CD1c-positive myeloid dendritic cell (primary cell): Measurements from ENCODE around the gene PRSS12.
"Not testable (repeated sequence)": the region's sequence is repeated elsewhere in the genome, so short reads cannot be mapped to it uniquely, and the experiment has no call there.

Experiments
- DNase-seq: peaks from one replicate; pipeline ENCODE4 v3.0.0-alpha.2; 2016; ENCODE audit errors: extremely low spot score

The PRSS12 gene

GRCh38 chr4:118352843-118353533, at the start of gene PRSS12:
Gene PRSS12 (minus strand): TSS chr4:118353003. CDS start chr4:118352720, 283 bp downstream.
- peak; percentile 58 for DNase-seq

- no peak for DNase-seq
These were observed 47.6 kb upstream of the PRSS12 start for GRCh38 chr4:118400356-118400755.

GRCh38 chr4:118399883-118400282, 47.1 kb upstream of the PRSS12 start:
- DNase-seq, result not testable (repeated sequence)

- no peak for DNase-seq
These were observed 45.7 kb upstream of the PRSS12 start for GRCh38 chr4:118398226-118399090.

GRCh38 chr4:118397623-118397979, 44.8 kb upstream of the PRSS12 start:
- no peak for DNase-seq

GRCh38 chr4:118396881-118397622, 44.2 kb upstream of the PRSS12 start:
- DNase-seq, result no peak

- DNase-seq, result no peak
These were observed 42.3 kb upstream of the PRSS12 start for GRCh38 chr4:118395057-118395644.

GRCh38 chr4:118392509-118392908, 39.7 kb upstream of the PRSS12 start:
- not testable (repeated sequence) for DNase-seq

- no peak for DNase-seq
These were observed 37.3 kb upstream of the PRSS12 start for GRCh38 chr4:118390121-118390520.

- DNase-seq, result no peak
These were observed 36.9 kb upstream of the PRSS12 start for GRCh38 chr4:118389721-118390120.

- DNase-seq, result no peak
These were observed 35.8 kb upstream of the PRSS12 start for GRCh38 chr4:118388606-118389005.

GRCh38 chr4:118381902-118382301, 29.1 kb upstream of the PRSS12 start:
- no peak for DNase-seq

GRCh38 chr4:118373614-118374255, 20.9 kb upstream of the PRSS12 start:
- DNase-seq, result no peak

- no peak for DNase-seq
These were observed 19.4 kb upstream of the PRSS12 start for GRCh38 chr4:118372251-118372650.

- no peak for DNase-seq
These were observed 16.4 kb upstream of the PRSS12 start for GRCh38 chr4:118369231-118369630.

- DNase-seq, result no peak
These were observed 15.1 kb upstream of the PRSS12 start for GRCh38 chr4:118367872-118368271.

GRCh38 chr4:118367361-118367760, 14.6 kb upstream of the PRSS12 start:
- DNase-seq, result no peak

GRCh38 chr4:118363166-118363565, 10.4 kb upstream of the PRSS12 start:
- DNase-seq, result no peak

- no peak for DNase-seq
These were observed 8.4 kb upstream of the PRSS12 start for GRCh38 chr4:118361192-118361591.

GRCh38 chr4:118360106-118360505, 7.3 kb upstream of the PRSS12 start:
- no peak for DNase-seq

- no peak for DNase-seq
These were observed 4.8 kb upstream of the PRSS12 start for GRCh38 chr4:118357601-118358000.

- no peak for DNase-seq
These were observed 3.9 kb upstream of the PRSS12 start for GRCh38 chr4:118356731-118357130.
